PC-9 (cell line): ENCODE results near the gene GAS7. TPM values are rescaled to one million over a fixed set of nuclear protein-coding genes. Genes with fewer than 3 reads are reported as not detected.

ENCODE experiments used
- BruUV-seq: library from RNA; stranded (reverse); fragments of 400-500 nt; replicated peaks from 2 replicates; lab custom pipeline; 2021; lab: Mats Ljungman, UMichigan
- CTCF ChIA-PET: fragments of 300-600 bp; sonication (Branson Sonifier 250); formaldehyde crosslinking; loops from one replicate; lab custom pipeline; 2022; ENCODE audit warnings: antibody characterized with exemption; lab: Charles Lee
- POLR2A ChIA-PET: fragments of 300-600 bp; sonication (Branson Sonifier 250); formaldehyde crosslinking; loops from one replicate; lab custom pipeline; 2022; ENCODE audit warnings: antibody characterized with exemption; ENCODE audit not compliant: unreplicated experiment; lab: Charles Lee
- DNase-seq, 2 experiments: peaks; one replicate each; pipeline versions ENCODE4 v3.0.0 to v3.0.0-alpha.2; 2015 to 2022; ENCODE audit warnings: mixed read lengths in 1 of 2
- H2AFZ ChIP-seq: fragments of 200-600 bp; sonication (generic); 2 replicates; pipeline ENCODE4 v1.8.1; 2017; ENCODE audit warnings: antibody characterized with exemption
- H3F3A ChIP-seq: fragments of 200-600 bp; sonication (generic); 2 replicates; pipeline ENCODE4 v1.8.1; 2017; ENCODE audit warnings: antibody characterized with exemption, mild to moderate bottlenecking, low read depth; ENCODE audit not compliant: insufficient read depth
- H3K27ac ChIP-seq: fragments of 200-600 bp; sonication (generic); 2 replicates; pipeline ENCODE4 v1.6.1; 2016; ENCODE audit warnings: mixed run types
- H3K27me3 ChIP-seq: fragments of 200-600 bp; sonication (generic); 2 replicates; pipeline ENCODE4 v1.6.1; 2016; ENCODE audit warnings: low read depth, mixed run types; ENCODE audit not compliant: insufficient read depth
- H3K36me3 ChIP-seq: fragments of 200-600 bp; sonication (generic); 2 replicates; pipeline ENCODE4 v1.6.1; 2016; ENCODE audit warnings: low read depth, mixed run types
- H3K4me1 ChIP-seq: fragments of 200-600 bp; sonication (generic); replicated peaks from 2 replicates; pipeline ENCODE4 v1.6.1; 2016; ENCODE audit warnings: mixed run types; ENCODE audit not compliant: insufficient read depth
- H3K4me2 ChIP-seq: fragments of 200-600 bp; sonication (generic); 2 replicates; pipeline ENCODE4 v1.6.1; 2017; ENCODE audit warnings: mixed run types
- H3K4me3 ChIP-seq: fragments of 200-600 bp; sonication (generic); 2 replicates; pipeline ENCODE4 v1.6.1; 2016; ENCODE audit warnings: mixed run types
- H3K79me2 ChIP-seq: fragments of 200-600 bp; sonication (generic); 2 replicates; pipeline ENCODE4 v1.6.1; 2017; ENCODE audit warnings: low read depth, mixed run types
- H3K9me2 ChIP-seq: fragments of 200-600 bp; sonication (generic); 2 replicates; pipeline ENCODE4 v1.8.1; 2017; ENCODE audit warnings: mild to moderate bottlenecking; ENCODE audit not compliant: insufficient read depth
- H3K9me3 ChIP-seq: fragments of 200-600 bp; sonication (generic); 2 replicates; pipeline ENCODE4 v1.8.1; 2016; ENCODE audit warnings: low read depth; ENCODE audit not compliant: insufficient read depth
- H4K20me1 ChIP-seq: fragments of 200-600 bp; sonication (generic); 2 replicates; pipeline ENCODE4 v1.8.1; 2017; ENCODE audit not compliant: insufficient read depth
- EZH2 ChIP-seq: fragments of 200-600 bp; sonication (generic); IDR thresholded peaks from 2 replicates; pipeline ENCODE4 v1.8.0; 2017; ENCODE audit warnings: antibody characterized with exemption, low read depth
- intact Hi-C: fragments of 100-400 bp; cut with micrococcal nuclease; formaldehyde crosslinking; loops from one replicate; pipeline ENCODE4 v1.10.0; 2022; ENCODE audit not compliant: unreplicated experiment
- total RNA-seq: library from RNA; stranded (reverse); gene quantifications from 2 replicates; pipeline ENCODE4 v1.2.3, GENCODE V29; 2021
- TF ChIP-seq, protein P1 (sequence below): fragments of 200-600 bp; sonication (generic); conservative IDR thresholded peaks from 2 replicates; pipeline ENCODE4 v1.6.1; 2017; ENCODE audit warnings: mixed run types, antibody characterized with exemption, mild to moderate bottlenecking, moderate library complexity

GAS7 gene
- total RNA-seq, 1 experiment from 2014 or later, result not detected

DNA sequence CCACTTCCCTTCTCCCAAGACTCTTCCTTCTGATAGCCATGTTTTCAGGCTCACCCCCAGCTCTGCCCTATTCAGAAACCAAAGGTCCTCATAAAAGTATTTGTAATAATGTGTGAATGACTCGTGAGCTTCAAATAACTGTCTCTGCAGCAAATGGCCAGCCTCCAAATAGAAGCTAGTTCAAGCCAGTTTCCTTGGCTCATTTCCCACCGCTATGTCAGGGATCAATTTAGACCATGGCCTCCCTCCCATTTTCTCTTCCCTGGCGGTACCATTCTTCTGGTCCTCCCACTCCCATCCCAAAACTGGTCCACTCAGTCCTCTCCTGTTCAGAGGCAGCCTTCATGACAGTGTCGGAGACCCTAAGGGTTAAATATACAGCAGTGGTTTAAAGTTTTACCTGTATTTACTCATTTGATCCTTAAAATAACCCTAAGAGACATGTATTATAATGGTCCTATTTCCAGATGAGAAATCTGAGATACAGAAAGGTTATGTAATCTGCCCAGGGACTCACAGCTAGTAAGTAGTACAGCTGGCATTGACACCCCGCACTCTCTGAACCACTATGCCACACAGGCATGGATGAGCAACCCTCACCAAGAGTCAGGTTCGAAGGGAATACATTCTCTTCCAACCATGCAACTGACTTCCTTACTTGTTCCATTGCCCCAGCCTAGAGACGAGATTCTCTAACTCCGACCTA, 42.9 kb downstream of the GAS7 start:
- intact Hi-C loops, result no loop called here
- no peaks in the 10 kb centered on the region for H3K9me2 ChIP-seq
- POLR2A ChIA-PET, result interaction anchor here (0.8 kb wide), 1 partner anchor 85 kb away, joined by 4 read pairs; no protein-coding TSS in a partner anchor
- no peak for DNase-seq
- H3K9me3 ChIP-seq, result no peaks in the 10 kb centered on the region
- CTCF ChIA-PET, result no interaction called here
- no peaks in the 10 kb centered on the region for H4K20me1 ChIP-seq
- H3K4me2 ChIP-seq, result no peak overlapping the region
- no peaks in the 10 kb centered on the region for H3K4me1 ChIP-seq
- H3F3A ChIP-seq, result no peaks in the 10 kb centered on the region
- TF ChIP-seq EZH2, result no peak
- TF ChIP-seq, protein P1, sequence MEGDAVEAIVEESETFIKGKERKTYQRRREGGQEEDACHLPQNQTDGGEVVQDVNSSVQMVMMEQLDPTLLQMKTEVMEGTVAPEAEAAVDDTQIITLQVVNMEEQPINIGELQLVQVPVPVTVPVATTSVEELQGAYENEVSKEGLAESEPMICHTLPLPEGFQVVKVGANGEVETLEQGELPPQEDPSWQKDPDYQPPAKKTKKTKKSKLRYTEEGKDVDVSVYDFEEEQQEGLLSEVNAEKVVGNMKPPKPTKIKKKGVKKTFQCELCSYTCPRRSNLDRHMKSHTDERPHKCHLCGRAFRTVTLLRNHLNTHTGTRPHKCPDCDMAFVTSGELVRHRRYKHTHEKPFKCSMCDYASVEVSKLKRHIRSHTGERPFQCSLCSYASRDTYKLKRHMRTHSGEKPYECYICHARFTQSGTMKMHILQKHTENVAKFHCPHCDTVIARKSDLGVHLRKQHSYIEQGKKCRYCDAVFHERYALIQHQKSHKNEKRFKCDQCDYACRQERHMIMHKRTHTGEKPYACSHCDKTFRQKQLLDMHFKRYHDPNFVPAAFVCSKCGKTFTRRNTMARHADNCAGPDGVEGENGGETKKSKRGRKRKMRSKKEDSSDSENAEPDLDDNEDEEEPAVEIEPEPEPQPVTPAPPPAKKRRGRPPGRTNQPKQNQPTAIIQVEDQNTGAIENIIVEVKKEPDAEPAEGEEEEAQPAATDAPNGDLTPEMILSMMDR, result no peak
- peaks cover 33% of the 10 kb centered on the region for H3K27me3 ChIP-seq
- H3K4me3 ChIP-seq, result no peak overlapping the region
- no TSS peak for BruUV-seq
- H3K27ac ChIP-seq, result no peak overlapping the region
- H3K79me2 ChIP-seq, result no peaks in the 10 kb centered on the region
- H3K36me3 ChIP-seq, result no peaks in the 10 kb centered on the region
- no peak overlapping the region for H2AFZ ChIP-seq

DNA sequence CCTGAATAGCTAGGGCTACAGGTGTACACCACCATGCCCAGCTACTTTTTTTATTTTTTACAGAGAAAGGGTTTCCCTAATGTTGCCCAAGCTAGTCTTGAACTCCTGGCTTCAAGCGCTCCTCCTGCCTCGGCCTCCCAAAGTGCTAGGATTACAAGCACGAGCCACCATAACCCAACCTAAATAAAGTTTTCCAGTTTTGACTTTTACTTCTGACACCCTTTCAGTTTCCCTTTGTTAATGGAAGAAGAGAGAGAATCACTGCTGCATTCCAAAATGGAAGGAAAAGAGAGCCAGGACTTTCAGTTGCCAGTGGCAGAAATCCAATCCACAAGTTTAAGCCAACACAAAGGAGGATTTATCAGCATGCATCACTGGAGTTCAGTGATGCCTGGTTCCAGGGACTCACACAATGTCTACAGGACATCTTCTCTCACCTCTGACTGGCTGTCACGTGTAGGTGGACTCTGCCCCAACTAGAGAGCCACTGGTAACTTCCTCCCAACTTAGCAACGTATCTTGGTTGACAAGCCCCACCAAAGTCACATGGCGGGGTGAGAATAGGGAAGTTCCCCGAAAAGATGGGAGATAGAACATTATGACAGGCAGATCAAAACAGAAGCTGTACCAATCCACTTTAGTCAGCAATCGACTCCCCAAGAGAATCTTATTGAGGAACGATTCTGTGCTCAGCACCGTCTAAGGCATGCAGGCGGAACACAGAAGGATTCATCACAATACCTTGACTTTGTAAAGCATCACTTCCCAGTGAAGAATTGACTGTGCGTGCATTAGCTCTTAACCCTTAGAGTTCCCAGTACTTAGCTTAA, 46.5 kb downstream of the GAS7 start:
- no peak for DNase-seq
- intact Hi-C loops, result no loop called here
- no peaks in the 10 kb centered on the region for H3F3A ChIP-seq
- no peak overlapping the region for H2AFZ ChIP-seq
- H3K27ac ChIP-seq, result no peak overlapping the region
- BruUV-seq, result no TSS peak
- peaks cover 25% of the 10 kb centered on the region for H3K27me3 ChIP-seq
- H3K79me2 ChIP-seq, result no peaks in the 10 kb centered on the region
- no peaks in the 10 kb centered on the region for H3K9me3 ChIP-seq
- H3K4me3 ChIP-seq, result no peak overlapping the region
- H3K4me1 ChIP-seq, result no peaks in the 10 kb centered on the region
- no peaks in the 10 kb centered on the region for H3K36me3 ChIP-seq
- H4K20me1 ChIP-seq, result no peaks in the 10 kb centered on the region
- CTCF ChIA-PET, result no interaction called here
- no peaks in the 10 kb centered on the region for H3K9me2 ChIP-seq
- no peak overlapping the region for H3K4me2 ChIP-seq
- POLR2A ChIA-PET, result no interaction called here
- TF ChIP-seq, protein P1, result no peak

DNA sequence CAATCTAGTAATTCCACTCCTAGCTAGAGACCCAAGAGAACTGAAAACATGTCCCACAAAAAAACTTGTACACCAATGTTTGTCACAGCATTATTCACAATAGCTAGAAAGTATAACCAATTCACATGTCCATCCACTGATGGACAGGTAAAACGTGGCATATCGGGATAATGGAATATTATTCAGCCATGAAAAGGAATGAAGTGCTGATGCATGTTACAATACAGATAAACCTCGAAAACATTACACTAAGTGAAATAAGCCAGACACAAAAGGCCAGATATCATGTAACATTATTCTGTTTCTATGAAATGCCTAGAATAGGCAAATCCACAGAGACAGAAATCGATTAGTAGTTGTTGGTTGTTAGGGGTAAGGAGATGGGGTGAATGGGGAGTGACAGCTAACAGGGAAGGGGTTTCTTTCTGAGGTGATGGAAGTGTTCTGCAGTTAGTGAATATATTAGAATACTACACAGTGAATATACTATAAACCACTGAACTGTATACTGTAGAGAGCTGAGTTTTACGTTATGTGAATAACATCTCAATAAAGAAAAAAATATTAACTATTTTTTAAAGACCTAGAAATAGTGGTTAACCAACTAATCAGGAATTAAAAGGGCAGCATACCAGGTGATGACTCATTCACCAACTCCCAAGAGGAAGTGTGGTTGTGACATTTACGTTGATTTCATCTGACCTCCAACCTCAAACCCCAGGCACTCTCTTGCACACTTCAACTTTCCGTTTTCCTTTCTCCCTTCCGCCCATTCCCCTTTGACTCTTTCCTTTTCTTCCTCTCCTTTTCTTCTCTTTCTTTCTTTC, 48.6 kb downstream of the GAS7 start:
- Histone ChIP-seq H3K4me2 (no peak overlapping the region), H3K36me3 (no peaks in the 10 kb centered on the region), H4K20me1 (no peaks in the 10 kb centered on the region), H3K9me2 (no peaks in the 10 kb centered on the region), H3K4me1 (no peaks in the 10 kb centered on the region), H3K27ac (no peak overlapping the region), H3K79me2 (no peaks in the 10 kb centered on the region), H2AFZ (no peak overlapping the region), H3K9me3 (no peaks in the 10 kb centered on the region), H3K27me3 (peaks cover 20% of the 10 kb centered on the region; the same call in 1 of the 2 replicates), H3K4me3 (no peak overlapping the region), H3F3A (no peaks in the 10 kb centered on the region)
- ChIA-PET POLR2A (no interaction called here), CTCF (interaction anchor here (0.6 kb wide), 1 partner anchor 1169 kb away, joined by 3 read pairs; no protein-coding TSS in a partner anchor)
- peak in 1 of 2 experiments; percentile 35 for DNase-seq
- intact Hi-C loops, result no loop called here
- TF ChIP-seq EZH2, result no peak
- TF ChIP-seq, protein P1, result no peak
- no TSS peak for BruUV-seq
